IMR-90 (cell line): ENCODE data around the gene SEMA6D.

Experiments used
- BHLHE40 ChIP-seq: fragments of 150-350 bp; IDR thresholded peaks from 2 replicates; pipeline ENCODE4 v1.6.1; 2016; ENCODE audit warnings: mild to moderate bottlenecking, low read depth, low read length
- CEBPB ChIP-seq: IDR thresholded peaks from 2 replicates; pipeline ENCODE4 v1.6.1; 2012; ENCODE audit warnings: low read depth, low read length, improper control_type of control experiment
- FOS ChIP-seq: fragments of 150-350 bp; IDR thresholded peaks from 2 replicates; pipeline ENCODE4 v1.6.1; 2016; ENCODE audit warnings: low read depth, low read length
- MAFK ChIP-seq: IDR thresholded peaks from 2 replicates; pipeline ENCODE4 v1.6.1; 2012; ENCODE audit warnings: low read depth, low read length, improper control_type of control experiment
- MXI1 ChIP-seq: IDR thresholded peaks from 2 replicates; pipeline ENCODE4 v1.6.1; 2012; ENCODE audit warnings: low read depth, mild to moderate bottlenecking, low read length, moderate library complexity, borderline replicate concordance
- NFE2L2 ChIP-seq: fragments of 150-350 bp; IDR thresholded peaks from 2 replicates; pipeline ENCODE4 v1.6.1; 2016; ENCODE audit warnings: low read depth, mild to moderate bottlenecking, low read length
- POLR2A ChIP-seq: IDR thresholded peaks from 2 replicates; pipeline ENCODE4 v1.6.1; 2012; ENCODE audit warnings: mild to moderate bottlenecking, low read depth, low read length
- RAD21 ChIP-seq: IDR thresholded peaks from 2 replicates; pipeline ENCODE4 v1.6.1; 2012; ENCODE audit warnings: low read length, improper control_type of control experiment
- RCOR1 ChIP-seq: IDR thresholded peaks from 2 replicates; pipeline ENCODE4 v1.6.1; 2012; ENCODE audit warnings: mild to moderate bottlenecking, low read length, improper control_type of control experiment; ENCODE audit not compliant: insufficient replicate concordance
- RFX5 ChIP-seq: IDR thresholded peaks from 2 replicates; pipeline ENCODE4 v1.8.0; 2012; ENCODE audit warnings: low read depth, mild to moderate bottlenecking, low read length, moderate library complexity
- SMC3 ChIP-seq: fragments of 150-350 bp; IDR thresholded peaks from 2 replicates; pipeline ENCODE4 v1.6.1; 2016; ENCODE audit warnings: low read depth, mild to moderate bottlenecking, antibody characterized with exemption, low read length, moderate library complexity
- TF ChIP-seq, protein P1 (sequence below): conservative IDR thresholded peaks from 2 replicates; pipeline ENCODE4 v1.5.1; 2012; ENCODE audit warnings: mild to moderate bottlenecking, low read depth, low read length, improper control_type of control experiment
- TF ChIP-seq, protein P2 (sequence below): fragments of 150-350 bp; IDR thresholded peaks from 2 replicates; pipeline ENCODE4 v1.6.1; 2017; ENCODE audit warnings: mild to moderate bottlenecking, antibody characterized with exemption, low read length, low read depth
- TF ChIP-seq, protein P3 (sequence below): fragments of 150-350 bp; IDR thresholded peaks from 2 replicates; pipeline ENCODE4 v1.6.1; 2016; ENCODE audit warnings: low read depth, mild to moderate bottlenecking, low read length, moderate library complexity, borderline replicate concordance

DNA sequence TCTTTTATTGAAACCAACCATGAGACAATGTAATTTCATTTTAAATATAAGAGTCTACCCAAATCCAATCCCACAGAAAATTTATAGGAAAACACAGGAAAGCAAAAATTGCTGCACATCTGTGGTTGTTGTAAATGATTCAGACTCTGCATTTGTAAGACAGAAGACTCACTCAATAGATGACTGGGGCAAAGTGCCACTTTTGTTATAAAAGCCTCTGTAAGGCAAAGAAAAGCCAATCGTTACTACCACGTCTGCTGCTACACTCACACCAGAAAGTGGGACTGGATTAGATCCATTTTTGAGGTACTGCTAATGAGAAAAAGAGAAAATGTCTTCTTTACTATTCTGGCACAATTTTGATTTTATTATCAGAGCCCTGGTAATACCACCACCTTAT lies 74.9 kb downstream of the SEMA6D start:
- TF ChIP-seq, protein P1, sequence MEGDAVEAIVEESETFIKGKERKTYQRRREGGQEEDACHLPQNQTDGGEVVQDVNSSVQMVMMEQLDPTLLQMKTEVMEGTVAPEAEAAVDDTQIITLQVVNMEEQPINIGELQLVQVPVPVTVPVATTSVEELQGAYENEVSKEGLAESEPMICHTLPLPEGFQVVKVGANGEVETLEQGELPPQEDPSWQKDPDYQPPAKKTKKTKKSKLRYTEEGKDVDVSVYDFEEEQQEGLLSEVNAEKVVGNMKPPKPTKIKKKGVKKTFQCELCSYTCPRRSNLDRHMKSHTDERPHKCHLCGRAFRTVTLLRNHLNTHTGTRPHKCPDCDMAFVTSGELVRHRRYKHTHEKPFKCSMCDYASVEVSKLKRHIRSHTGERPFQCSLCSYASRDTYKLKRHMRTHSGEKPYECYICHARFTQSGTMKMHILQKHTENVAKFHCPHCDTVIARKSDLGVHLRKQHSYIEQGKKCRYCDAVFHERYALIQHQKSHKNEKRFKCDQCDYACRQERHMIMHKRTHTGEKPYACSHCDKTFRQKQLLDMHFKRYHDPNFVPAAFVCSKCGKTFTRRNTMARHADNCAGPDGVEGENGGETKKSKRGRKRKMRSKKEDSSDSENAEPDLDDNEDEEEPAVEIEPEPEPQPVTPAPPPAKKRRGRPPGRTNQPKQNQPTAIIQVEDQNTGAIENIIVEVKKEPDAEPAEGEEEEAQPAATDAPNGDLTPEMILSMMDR = no peak
- TF ChIP-seq BHLHE40 (no peak), POLR2A (no peak), SMC3 (no peak), MXI1 (no peak), RAD21 (no peak), RFX5 (no peak), MAFK (no peak), NFE2L2 (no peak), CEBPB (no peak), FOS (no peak), RCOR1 (no peak)
- TF ChIP-seq, protein P2, sequence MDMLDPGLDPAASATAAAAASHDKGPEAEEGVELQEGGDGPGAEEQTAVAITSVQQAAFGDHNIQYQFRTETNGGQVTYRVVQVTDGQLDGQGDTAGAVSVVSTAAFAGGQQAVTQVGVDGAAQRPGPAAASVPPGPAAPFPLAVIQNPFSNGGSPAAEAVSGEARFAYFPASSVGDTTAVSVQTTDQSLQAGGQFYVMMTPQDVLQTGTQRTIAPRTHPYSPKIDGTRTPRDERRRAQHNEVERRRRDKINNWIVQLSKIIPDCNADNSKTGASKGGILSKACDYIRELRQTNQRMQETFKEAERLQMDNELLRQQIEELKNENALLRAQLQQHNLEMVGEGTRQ = no peak
- TF ChIP-seq, protein P3, sequence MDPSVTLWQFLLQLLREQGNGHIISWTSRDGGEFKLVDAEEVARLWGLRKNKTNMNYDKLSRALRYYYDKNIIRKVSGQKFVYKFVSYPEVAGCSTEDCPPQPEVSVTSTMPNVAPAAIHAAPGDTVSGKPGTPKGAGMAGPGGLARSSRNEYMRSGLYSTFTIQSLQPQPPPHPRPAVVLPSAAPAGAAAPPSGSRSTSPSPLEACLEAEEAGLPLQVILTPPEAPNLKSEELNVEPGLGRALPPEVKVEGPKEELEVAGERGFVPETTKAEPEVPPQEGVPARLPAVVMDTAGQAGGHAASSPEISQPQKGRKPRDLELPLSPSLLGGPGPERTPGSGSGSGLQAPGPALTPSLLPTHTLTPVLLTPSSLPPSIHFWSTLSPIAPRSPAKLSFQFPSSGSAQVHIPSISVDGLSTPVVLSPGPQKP = no peak
